ENCODE data around the gene HAUS3. TPM values are rescaled to one million over a fixed set of nuclear protein-coding genes. Genes with fewer than 3 reads are reported as not detected.

Gene HAUS3
- total RNA-seq, 1 donor from 2014 or later = 42.0 TPM

Small RNAs within 50 kb of the gene (small RNA-seq; reads per million reads assigned to genes)
- gene COX6B1P5 = not detected

Other genes with a start within 250 kb of the HAUS3 start
- 16.3 TPM for gene NELFA, start 233.1 kb downstream of the HAUS3 start, total RNA-seq
- 9.8 TPM for gene NAT8L, start 182.8 kb downstream of the HAUS3 start, total RNA-seq
- gene POLN, start within 50 bp of the HAUS3 start, total RNA-seq = 8.6 TPM
- 17.5 TPM for gene MXD4, start 20.0 kb upstream of the HAUS3 start, total RNA-seq
- 3.7 TPM for gene ZFYVE28, start 176.5 kb upstream of the HAUS3 start, total RNA-seq
- gene CFAP99, start 176.8 kb upstream of the HAUS3 start, total RNA-seq = not detected
- gene RNF4, start 227.0 kb upstream of the HAUS3 start, total RNA-seq = 28.1 TPM